Loucy (cell line): Measurements from ENCODE around the gene CDH13.

Experiments used
- H2AFZ ChIP-seq: fragments of 200-600 bp; sonication (generic); 2 replicates; pipeline ENCODE4 v1.6.0; 2016; ENCODE audit warnings: antibody characterized with exemption, mild to moderate bottlenecking, low read length, moderate library complexity
- H3F3A ChIP-seq: fragments of 200-600 bp; 2 replicates; pipeline ENCODE4 v1.6.0; 2016; ENCODE audit warnings: antibody characterized with exemption, low read depth, mild to moderate bottlenecking
- H3K27me3 ChIP-seq: fragments of 200-600 bp; sonication (generic); 2 replicates; pipeline ENCODE4 v1.6.1; 2014; ENCODE audit warnings: low read length, mild to moderate bottlenecking; ENCODE audit not compliant: insufficient read depth, poor library complexity, severe bottlenecking
- H3K36me3 ChIP-seq: fragments of 200-600 bp; sonication (generic); 2 replicates; pipeline ENCODE4 v1.6.1; 2016; ENCODE audit warnings: low read length; ENCODE audit not compliant: insufficient read depth
- H3K4me1 ChIP-seq: fragments of 200-600 bp; sonication (generic); 2 replicates; pipeline ENCODE4 v1.5.1; 2014; ENCODE audit warnings: low read length, mild to moderate bottlenecking; ENCODE audit not compliant: insufficient read depth, poor library complexity, severe bottlenecking
- H3K4me2 ChIP-seq: fragments of 200-600 bp; sonication (generic); 2 replicates; pipeline ENCODE4 v1.6.0; 2014; ENCODE audit warnings: antibody characterized with exemption, low read length, low read depth, mild to moderate bottlenecking; ENCODE audit not compliant: poor library complexity, severe bottlenecking
- H3K4me3 ChIP-seq: fragments of 200-600 bp; sonication (generic); 2 replicates; pipeline ENCODE4 v1.5.1; 2014; ENCODE audit warnings: low read length, mild to moderate bottlenecking, mixed read lengths; ENCODE audit not compliant: poor library complexity, severe bottlenecking
- H3K79me2 ChIP-seq: fragments of 200-600 bp; sonication (generic); 2 replicates; pipeline ENCODE4 v1.6.1; 2014; ENCODE audit warnings: low read length; ENCODE audit not compliant: insufficient read depth
- H3K9ac ChIP-seq: fragments of 200-600 bp; sonication (generic); 2 replicates; pipeline ENCODE4 v1.6.0; 2014; ENCODE audit warnings: mild to moderate bottlenecking, low read depth, low read length, moderate library complexity; ENCODE audit not compliant: poor library complexity, severe bottlenecking
- H3K9me2 ChIP-seq: fragments of 200-600 bp; sonication (generic); replicated peaks from 2 replicates; pipeline ENCODE4 v1.6.1; 2016; ENCODE audit warnings: low read depth, low read length, mixed read lengths
- H3K9me3 ChIP-seq: fragments of 200-600 bp; sonication (generic); 2 replicates; pipeline ENCODE4 v1.6.1; 2014; ENCODE audit warnings: mild to moderate bottlenecking, antibody characterized with exemption, low read length, low read depth; ENCODE audit not compliant: insufficient read depth
- H4K20me1 ChIP-seq: fragments of 200-600 bp; sonication (generic); 2 replicates; pipeline ENCODE4 v1.6.0; 2014; ENCODE audit warnings: antibody characterized with exemption, low read length, mild to moderate bottlenecking; ENCODE audit not compliant: insufficient read depth, poor library complexity, severe bottlenecking
- EZH2phosphoT487 ChIP-seq: fragments of 200-600 bp; IDR thresholded peaks from 2 replicates; pipeline ENCODE4 v1.6.1; 2018; ENCODE audit warnings: antibody characterized with exemption, mild to moderate bottlenecking, moderate library complexity, borderline replicate concordance
- TF ChIP-seq, protein P1 (sequence below): fragments of 200-600 bp; sonication (generic); conservative IDR thresholded peaks from 2 replicates; pipeline ENCODE4 v1.5.1; 2014; ENCODE audit warnings: mild to moderate bottlenecking, antibody characterized with exemption, low read length

CDH13 gene

DNA sequence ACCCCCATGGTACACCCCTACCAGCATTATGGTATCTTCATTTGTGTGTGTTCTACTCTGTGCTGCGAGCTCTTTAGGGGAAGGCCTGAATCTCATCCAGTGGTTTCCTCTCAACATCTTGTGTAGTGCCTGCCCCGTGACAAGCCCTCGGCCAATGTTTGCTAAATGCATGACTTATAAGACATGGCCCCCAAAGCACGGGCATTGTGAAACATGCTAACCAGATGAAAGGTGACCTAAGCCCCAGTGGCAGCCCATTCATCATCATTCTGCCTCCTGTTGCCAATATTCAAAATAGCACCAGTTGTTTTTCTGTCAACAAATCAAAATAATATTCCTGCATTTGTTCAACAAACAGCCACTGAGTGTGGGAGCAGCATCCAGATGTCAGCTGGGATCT, 1072.2 kb downstream of the CDH13 start:
- no peak overlapping the region for H3K4me2 ChIP-seq
- no peak overlapping the region for H2AFZ ChIP-seq
- H3K36me3 ChIP-seq: no peaks in the 10 kb centered on the region
- H4K20me1 ChIP-seq: no peaks in the 10 kb centered on the region
- H3K9me2 ChIP-seq: no peaks in the 10 kb centered on the region
- no peaks in the 10 kb centered on the region for H3F3A ChIP-seq
- no peaks in the 10 kb centered on the region for H3K27me3 ChIP-seq
- no peaks in the 10 kb centered on the region for H3K9me3 ChIP-seq
- H3K4me1 ChIP-seq: no peaks in the 10 kb centered on the region
- no peak overlapping the region for H3K9ac ChIP-seq
- H3K79me2 ChIP-seq: no peaks in the 10 kb centered on the region
- TF ChIP-seq EZH2phosphoT487: no peak
- TF ChIP-seq, protein P1, sequence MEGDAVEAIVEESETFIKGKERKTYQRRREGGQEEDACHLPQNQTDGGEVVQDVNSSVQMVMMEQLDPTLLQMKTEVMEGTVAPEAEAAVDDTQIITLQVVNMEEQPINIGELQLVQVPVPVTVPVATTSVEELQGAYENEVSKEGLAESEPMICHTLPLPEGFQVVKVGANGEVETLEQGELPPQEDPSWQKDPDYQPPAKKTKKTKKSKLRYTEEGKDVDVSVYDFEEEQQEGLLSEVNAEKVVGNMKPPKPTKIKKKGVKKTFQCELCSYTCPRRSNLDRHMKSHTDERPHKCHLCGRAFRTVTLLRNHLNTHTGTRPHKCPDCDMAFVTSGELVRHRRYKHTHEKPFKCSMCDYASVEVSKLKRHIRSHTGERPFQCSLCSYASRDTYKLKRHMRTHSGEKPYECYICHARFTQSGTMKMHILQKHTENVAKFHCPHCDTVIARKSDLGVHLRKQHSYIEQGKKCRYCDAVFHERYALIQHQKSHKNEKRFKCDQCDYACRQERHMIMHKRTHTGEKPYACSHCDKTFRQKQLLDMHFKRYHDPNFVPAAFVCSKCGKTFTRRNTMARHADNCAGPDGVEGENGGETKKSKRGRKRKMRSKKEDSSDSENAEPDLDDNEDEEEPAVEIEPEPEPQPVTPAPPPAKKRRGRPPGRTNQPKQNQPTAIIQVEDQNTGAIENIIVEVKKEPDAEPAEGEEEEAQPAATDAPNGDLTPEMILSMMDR: no peak
- no peak overlapping the region for H3K4me3 ChIP-seq

DNA sequence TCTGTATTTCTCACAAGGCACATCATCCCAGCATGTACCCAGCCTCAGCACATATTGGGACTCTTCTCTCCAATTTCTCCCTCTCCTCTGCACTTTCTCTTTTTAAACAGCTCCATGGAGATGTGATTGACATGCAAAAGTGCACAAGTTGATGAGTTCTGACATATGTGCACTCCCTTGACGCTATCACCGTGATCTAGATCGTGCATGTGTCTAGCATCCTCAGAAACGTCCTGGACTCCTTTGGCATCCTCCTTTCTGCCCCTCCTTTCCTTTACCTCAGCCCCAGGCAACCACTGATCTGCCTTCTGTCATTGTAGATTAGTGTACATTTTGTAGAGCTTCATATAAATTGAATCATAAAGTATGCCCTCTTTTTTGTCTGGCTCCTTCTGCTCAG, 1073.0 kb downstream of the CDH13 start:
- Histone ChIP-seq H3K9ac (no peak overlapping the region), H2AFZ (no peak overlapping the region), H4K20me1 (no peaks in the 10 kb centered on the region), H3K79me2 (no peaks in the 10 kb centered on the region), H3K36me3 (no peaks in the 10 kb centered on the region), H3K4me1 (no peaks in the 10 kb centered on the region), H3F3A (no peaks in the 10 kb centered on the region), H3K4me3 (no peak overlapping the region), H3K4me2 (no peak overlapping the region), H3K9me2 (no peaks in the 10 kb centered on the region), H3K27me3 (no peaks in the 10 kb centered on the region), H3K9me3 (no peaks in the 10 kb centered on the region)
- TF ChIP-seq, protein P1: no peak
- TF ChIP-seq EZH2phosphoT487: no peak

DNA sequence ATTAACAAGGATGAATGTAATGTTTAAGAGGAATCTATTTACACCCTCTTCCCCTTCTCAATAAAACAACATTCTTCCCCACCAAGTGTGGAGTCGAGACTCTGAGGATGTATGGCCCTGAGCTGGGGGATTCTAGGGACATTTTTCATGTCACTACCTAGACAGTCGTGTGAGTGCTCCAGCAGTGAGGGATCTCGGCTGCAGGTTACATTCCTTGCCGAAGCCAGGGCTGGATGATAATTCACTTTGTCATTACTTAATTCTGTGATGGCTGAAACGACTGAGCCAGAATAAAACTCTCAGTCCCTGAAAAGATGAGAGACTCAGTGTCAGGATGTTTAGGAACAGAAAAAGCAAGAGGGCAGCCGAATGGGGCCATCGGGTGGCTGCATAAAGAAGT, 1074.1 kb downstream of the CDH13 start:
- Histone ChIP-seq H3F3A (no peaks in the 10 kb centered on the region), H3K36me3 (no peaks in the 10 kb centered on the region), H3K4me2 (no peak overlapping the region), H3K4me3 (no peak overlapping the region), H2AFZ (no peak overlapping the region), H3K9ac (no peak overlapping the region), H3K4me1 (no peaks in the 10 kb centered on the region), H3K9me2 (no peaks in the 10 kb centered on the region), H3K79me2 (no peaks in the 10 kb centered on the region), H3K27me3 (no peaks in the 10 kb centered on the region), H3K9me3 (no peaks in the 10 kb centered on the region), H4K20me1 (no peaks in the 10 kb centered on the region)
- no peak for TF ChIP-seq EZH2phosphoT487
- TF ChIP-seq, protein P1: no peak
